BLaER1 (cell line): ENCODE results near the gene CIB4.

Experiments
- H3K27ac ChIP-seq: shearing (Covaris generic); formaldehyde crosslinking; 2 replicates; pipeline ENCODE4 v1.8.1; 2022
- H3K27me3 ChIP-seq: shearing (Covaris generic); formaldehyde crosslinking; 2 replicates; pipeline ENCODE4 v1.8.1; 2022
- H3K36me3 ChIP-seq: shearing (Covaris generic); formaldehyde crosslinking; 2 replicates; pipeline ENCODE4 v1.8.1; 2022
- H3K4me1 ChIP-seq: shearing (Covaris generic); formaldehyde crosslinking; 2 replicates; pipeline ENCODE4 v1.8.1; 2022
- H3K4me2 ChIP-seq: shearing (Covaris generic); formaldehyde crosslinking; 2 replicates; pipeline ENCODE4 v1.8.1; 2022
- H3K4me3 ChIP-seq: shearing (Covaris generic); formaldehyde crosslinking; 2 replicates; pipeline ENCODE4 v1.8.1; 2022
- H3K9ac ChIP-seq: shearing (Covaris generic); formaldehyde crosslinking; 2 replicates; pipeline ENCODE4 v1.8.1; 2022
- H3K9me3 ChIP-seq: shearing (Covaris generic); formaldehyde crosslinking; 2 replicates; pipeline ENCODE4 v1.8.1; 2022
- H4K20me1 ChIP-seq: shearing (Covaris generic); formaldehyde crosslinking; 2 replicates; pipeline ENCODE4 v1.8.1; 2022
- Cebpa-rat ChIP-seq: shearing (Covaris generic); IDR thresholded peaks from 2 replicates; pipeline ENCODE4 v1.8.1; 2022

Gene CIB4

GRCh38 chr2:26615860-26616705 is 25.1 kb downstream of the CIB4 start:
- Histone ChIP-seq H3K4me1 (peaks cover 79% of the 10 kb centered on the region), H3K27me3 (no peaks in the 10 kb centered on the region), H3K36me3 (no peaks in the 10 kb centered on the region), H3K4me3 (no peak overlapping the region), H3K4me2 (peak overlapping the region; percentile 23; the same call in 1 of the 2 replicates), H3K9me3 (no peaks in the 10 kb centered on the region), H3K27ac (peak overlapping the region; percentile 38), H4K20me1 (no peaks in the 10 kb centered on the region), H3K9ac (no peak overlapping the region)
- TF ChIP-seq Cebpa-rat = no peak

GRCh38 chr2:26615336-26615859 is 25.8 kb downstream of the CIB4 start:
- no peak overlapping the region for H3K27ac ChIP-seq
- no peak for TF ChIP-seq Cebpa-rat
- H3K27me3 ChIP-seq = no peaks in the 10 kb centered on the region
- no peak overlapping the region for H3K4me3 ChIP-seq
- no peaks in the 10 kb centered on the region for H4K20me1 ChIP-seq
- peaks cover 86% of the 10 kb centered on the region for H3K4me1 ChIP-seq
- H3K36me3 ChIP-seq = no peaks in the 10 kb centered on the region
- H3K4me2 ChIP-seq = peak overlapping the region; percentile 23; the same call in 1 of the 2 replicates
- no peak overlapping the region for H3K9ac ChIP-seq
- H3K9me3 ChIP-seq = no peaks in the 10 kb centered on the region

GRCh38 chr2:26614216-26615138 is 26.7 kb downstream of the CIB4 start:
- no peaks in the 10 kb centered on the region for H3K36me3 ChIP-seq
- peaks cover 85% of the 10 kb centered on the region for H3K4me1 ChIP-seq
- TF ChIP-seq Cebpa-rat = no peak
- peak overlapping the region; percentile 54; the same call in 1 of the 2 replicates for H3K9ac ChIP-seq
- H3K4me3 ChIP-seq = no peak overlapping the region
- peak overlapping the region; percentile 86 for H3K4me2 ChIP-seq
- H3K27me3 ChIP-seq = no peaks in the 10 kb centered on the region
- no peaks in the 10 kb centered on the region for H3K9me3 ChIP-seq
- H4K20me1 ChIP-seq = no peaks in the 10 kb centered on the region
- peak overlapping the region; percentile 42 for H3K27ac ChIP-seq

GRCh38 chr2:26613241-26614215 is 27.6 kb downstream of the CIB4 start:
- no peaks in the 10 kb centered on the region for H3K36me3 ChIP-seq
- H3K9me3 ChIP-seq = no peaks in the 10 kb centered on the region
- no peaks in the 10 kb centered on the region for H3K27me3 ChIP-seq
- peak overlapping the region; percentile 54; the same call in 1 of the 2 replicates for H3K9ac ChIP-seq
- TF ChIP-seq Cebpa-rat = no peak
- H3K4me1 ChIP-seq = peaks cover 85% of the 10 kb centered on the region
- H3K4me3 ChIP-seq = no peak overlapping the region
- peak overlapping the region; percentile 86 for H3K4me2 ChIP-seq
- H3K27ac ChIP-seq = peak overlapping the region; percentile 42
- no peaks in the 10 kb centered on the region for H4K20me1 ChIP-seq

- H3K36me3 ChIP-seq = no peaks in the 10 kb centered on the region
- peak overlapping the region; percentile 54; the same call in 1 of the 2 replicates for H3K9ac ChIP-seq
- peak overlapping the region; percentile 86 for H3K4me2 ChIP-seq
- no peaks in the 10 kb centered on the region for H3K9me3 ChIP-seq
- peak overlapping the region; percentile 42 for H3K27ac ChIP-seq
- no peak overlapping the region for H3K4me3 ChIP-seq
- no peaks in the 10 kb centered on the region for H4K20me1 ChIP-seq
- H3K27me3 ChIP-seq = no peaks in the 10 kb centered on the region
- peaks cover 93% of the 10 kb centered on the region for H3K4me1 ChIP-seq
- TF ChIP-seq Cebpa-rat = no peak
These were observed 28.5 kb downstream of the CIB4 start for GRCh38 chr2:26612522-26613240.

GRCh38 chr2:26612034-26612433 is 29.1 kb downstream of the CIB4 start:
- H3K4me3 ChIP-seq = no peak overlapping the region
- peaks cover 96% of the 10 kb centered on the region for H3K4me1 ChIP-seq
- H3K36me3 ChIP-seq = no peaks in the 10 kb centered on the region
- H4K20me1 ChIP-seq = no peaks in the 10 kb centered on the region
- H3K27me3 ChIP-seq = no peaks in the 10 kb centered on the region
- H3K4me2 ChIP-seq = peak overlapping the region; percentile 86
- TF ChIP-seq Cebpa-rat = no peak
- no peaks in the 10 kb centered on the region for H3K9me3 ChIP-seq
- H3K9ac ChIP-seq = peak overlapping the region; percentile 38; the same call in 1 of the 2 replicates
- H3K27ac ChIP-seq = peak overlapping the region; percentile 42

- H3K36me3 ChIP-seq = no peaks in the 10 kb centered on the region
- H3K9ac ChIP-seq = peak overlapping the region; percentile 69; the same call in 1 of the 2 replicates
- H3K9me3 ChIP-seq = no peaks in the 10 kb centered on the region
- H3K27me3 ChIP-seq = no peaks in the 10 kb centered on the region
- H3K4me2 ChIP-seq = peak overlapping the region; percentile 86
- TF ChIP-seq Cebpa-rat = no peak
- peaks cover 95% of the 10 kb centered on the region for H3K4me1 ChIP-seq
- H3K27ac ChIP-seq = peak overlapping the region; percentile 90
- no peaks in the 10 kb centered on the region for H4K20me1 ChIP-seq
- H3K4me3 ChIP-seq = peak overlapping the region; percentile 13; the same call in 1 of the 2 replicates
These were observed 30.4 kb downstream of the CIB4 start for GRCh38 chr2:26610504-26611335.
